IMR-90 (cell line): ENCODE data around the gene AP1S1. TPM values are rescaled to one million over a fixed set of nuclear protein-coding genes. Genes with fewer than 3 reads are reported as not detected.

Source experiments
- ATAC-seq: fragments of 200-7000 bp; cut with Tn5 transposase; 2 replicates; pipeline ENCODE4 v1.9.1; 2020; ENCODE audit warnings: low read depth, mild to moderate bottlenecking, moderate library complexity
- BruUV-seq: library from RNA; stranded (reverse); fragments of 400-500 nt; replicated peaks from 2 replicates; lab custom pipeline; 2021; lab: Mats Ljungman, UMichigan
- CTCF ChIA-PET: fragments of 300-600 bp; formaldehyde crosslinking; extraction: SDS; loops from one replicate; lab custom pipeline; 2021; ENCODE audit warnings: antibody characterized with exemption; lab: Yijun Ruan, JAX
- POLR2A ChIA-PET: fragments of 300-600 bp; sonication (Branson Sonifier 250); formaldehyde crosslinking; loops from one replicate; lab custom pipeline; 2022; ENCODE audit warnings: antibody characterized with exemption; ENCODE audit not compliant: unreplicated experiment; lab: Charles Lee
- DNase-seq: peaks from one replicate; pipeline ENCODE4 v3.0.0; 2013
- H2AFZ ChIP-seq: replicated peaks from 2 replicates; pipeline ENCODE3; 2013; ENCODE audit warnings: low read length, mild to moderate bottlenecking; ENCODE audit not compliant: poor library complexity
- H2AK5ac ChIP-seq: 2 replicates; pipeline ENCODE4 v1.6.1; 2013; ENCODE audit warnings: low read depth, low read length, inconsistent platforms
- H2AK9ac ChIP-seq: replicated peaks from 2 replicates; pipeline ENCODE3; 2013; ENCODE audit warnings: mild to moderate bottlenecking, low read depth, low read length, moderate library complexity; ENCODE audit not compliant: poor library complexity
- H2BK120ac ChIP-seq: 2 replicates; pipeline ENCODE4 v1.6.1; 2013; ENCODE audit warnings: low read depth, low read length, inconsistent platforms
- H2BK15ac ChIP-seq: 3 replicates; pipeline ENCODE4 v1.6.1; 2013; ENCODE audit warnings: low read depth, low read length, inconsistent platforms
- H2BK20ac ChIP-seq: 2 replicates; pipeline ENCODE4 v1.6.1; 2013; ENCODE audit warnings: low read depth, mild to moderate bottlenecking, inconsistent platforms, low read length, moderate library complexity
- H2BK5ac ChIP-seq: 2 replicates; pipeline ENCODE4 v1.6.1; 2013; ENCODE audit warnings: mild to moderate bottlenecking, low read depth, low read length, inconsistent platforms; ENCODE audit not compliant: poor library complexity, severe bottlenecking
- H3K14ac ChIP-seq: replicated peaks from 2 replicates; pipeline ENCODE4 v1.6.1; 2013; ENCODE audit warnings: low read depth, low read length, inconsistent platforms
- H3K18ac ChIP-seq: 2 replicates; pipeline ENCODE4 v1.6.1; 2013; ENCODE audit warnings: low read depth, low read length, control low read depth
- H3K23ac ChIP-seq: 2 replicates; pipeline ENCODE4 v1.6.1; 2013; ENCODE audit warnings: low read depth, low read length, inconsistent platforms
- H3K27ac ChIP-seq: 2 replicates; pipeline ENCODE4 v1.5.1; 2013; ENCODE audit warnings: mild to moderate bottlenecking, control low read depth, low read length; ENCODE audit not compliant: insufficient read depth
- H3K27me3 ChIP-seq: 2 replicates; pipeline ENCODE4 v1.6.1; 2013; ENCODE audit warnings: low read length; ENCODE audit not compliant: control insufficient read depth, insufficient read depth
- H3K36me3 ChIP-seq: 2 replicates; pipeline ENCODE4 v1.6.1; 2013; ENCODE audit warnings: low read length, mixed read lengths; ENCODE audit not compliant: control insufficient read depth, insufficient read depth
- H3K4ac ChIP-seq: 2 replicates; pipeline ENCODE4 v1.6.1; 2013; ENCODE audit warnings: low read depth, low read length, inconsistent platforms
- H3K4me1 ChIP-seq: 2 replicates; pipeline ENCODE4 v1.6.1; 2013; ENCODE audit warnings: low read length, mixed read lengths; ENCODE audit not compliant: control insufficient read depth, insufficient read depth
- H3K4me2 ChIP-seq: 2 replicates; pipeline ENCODE4 v1.6.1; 2013; ENCODE audit warnings: low read depth, mild to moderate bottlenecking, control low read depth, low read length, moderate library complexity
- H3K4me3 ChIP-seq: 2 replicates; pipeline ENCODE4 v1.5.1; 2013; ENCODE audit warnings: low read depth, mild to moderate bottlenecking, control low read depth, low read length, moderate library complexity; ENCODE audit not compliant: insufficient read depth
- H3K56ac ChIP-seq: 2 replicates; pipeline ENCODE4 v1.6.1; 2013; ENCODE audit warnings: low read length, inconsistent platforms; ENCODE audit not compliant: insufficient read depth; ENCODE audit errors: extremely low read depth
- H3K79me1 ChIP-seq, 2 experiments: 2 replicates each; pipeline ENCODE4 v1.6.1; 2013; ENCODE audit warnings: low read length in 2 of 2, inconsistent platforms in 1 of 2, low read depth in 1 of 2
- H3K9ac ChIP-seq: 2 replicates; pipeline ENCODE4 v1.6.1; 2013; ENCODE audit warnings: low read depth, low read length, control low read depth
- H3K9me1 ChIP-seq: 2 replicates; pipeline ENCODE4 v1.6.1; 2013; ENCODE audit warnings: low read length, inconsistent platforms; ENCODE audit not compliant: insufficient read depth
- H3K9me3 ChIP-seq: 2 replicates; pipeline ENCODE4 v1.6.1; 2013; ENCODE audit warnings: low read length; ENCODE audit not compliant: control insufficient read depth, insufficient read depth
- H4K20me1 ChIP-seq: 2 replicates; pipeline ENCODE4 v1.6.1; 2013; ENCODE audit warnings: low read length, inconsistent platforms; ENCODE audit not compliant: insufficient read depth
- H4K5ac ChIP-seq: 2 replicates; pipeline ENCODE4 v1.6.1; 2013; ENCODE audit warnings: mild to moderate bottlenecking, low read depth, low read length, control low read depth
- H4K8ac ChIP-seq, 2 experiments: 2 replicates each; pipeline ENCODE4 v1.6.1; 2013; ENCODE audit warnings: low read depth in 2 of 2, low read length in 2 of 2, control low read depth in 1 of 2, inconsistent platforms in 1 of 2
- H4K91ac ChIP-seq: 2 replicates; pipeline ENCODE4 v1.6.1; 2013; ENCODE audit warnings: low read depth, low read length, inconsistent platforms; ENCODE audit not compliant: insufficient read depth
- BHLHE40 ChIP-seq: fragments of 150-350 bp; IDR thresholded peaks from 2 replicates; pipeline ENCODE4 v1.6.1; 2016; ENCODE audit warnings: mild to moderate bottlenecking, low read depth, low read length
- CHD1 ChIP-seq: IDR thresholded peaks from 2 replicates; pipeline ENCODE4 v1.6.1; 2012; ENCODE audit warnings: low read depth, low read length, improper control_type of control experiment
- CTCF ChIP-seq: conservative IDR thresholded peaks from 2 replicates; pipeline ENCODE4 v1.5.1; 2012; ENCODE audit warnings: mild to moderate bottlenecking, low read depth, low read length, improper control_type of control experiment
- ELK1 ChIP-seq: fragments of 150-350 bp; IDR thresholded peaks from 2 replicates; pipeline ENCODE4 v1.6.1; 2016; ENCODE audit warnings: low read depth, mild to moderate bottlenecking, low read length, moderate library complexity, borderline replicate concordance
- FOS ChIP-seq: fragments of 150-350 bp; IDR thresholded peaks from 2 replicates; pipeline ENCODE4 v1.6.1; 2016; ENCODE audit warnings: low read depth, low read length
- MAFK ChIP-seq: IDR thresholded peaks from 2 replicates; pipeline ENCODE4 v1.6.1; 2012; ENCODE audit warnings: low read depth, low read length, improper control_type of control experiment
- MAZ ChIP-seq: IDR thresholded peaks from 2 replicates; pipeline ENCODE4 v1.6.1; 2012; ENCODE audit warnings: low read depth, mild to moderate bottlenecking, low read length, improper control_type of control experiment, moderate library complexity, borderline replicate concordance
- MXI1 ChIP-seq: IDR thresholded peaks from 2 replicates; pipeline ENCODE4 v1.6.1; 2012; ENCODE audit warnings: low read depth, mild to moderate bottlenecking, low read length, moderate library complexity, borderline replicate concordance
- POLR2A ChIP-seq: IDR thresholded peaks from 2 replicates; pipeline ENCODE4 v1.6.1; 2012; ENCODE audit warnings: mild to moderate bottlenecking, low read depth, low read length
- RAD21 ChIP-seq: IDR thresholded peaks from 2 replicates; pipeline ENCODE4 v1.6.1; 2012; ENCODE audit warnings: low read length, improper control_type of control experiment
- RCOR1 ChIP-seq: IDR thresholded peaks from 2 replicates; pipeline ENCODE4 v1.6.1; 2012; ENCODE audit warnings: mild to moderate bottlenecking, low read length, improper control_type of control experiment; ENCODE audit not compliant: insufficient replicate concordance
- RFX5 ChIP-seq: IDR thresholded peaks from 2 replicates; pipeline ENCODE4 v1.8.0; 2012; ENCODE audit warnings: low read depth, mild to moderate bottlenecking, low read length, moderate library complexity
- SMC3 ChIP-seq: fragments of 150-350 bp; IDR thresholded peaks from 2 replicates; pipeline ENCODE4 v1.6.1; 2016; ENCODE audit warnings: low read depth, mild to moderate bottlenecking, antibody characterized with exemption, low read length, moderate library complexity
- USF2 ChIP-seq: fragments of 150-350 bp; IDR thresholded peaks from 2 replicates; pipeline ENCODE4 v1.6.1; 2017; ENCODE audit warnings: mild to moderate bottlenecking, antibody characterized with exemption, low read length, low read depth
- WGBS, 2 experiments: methylation state at CpG; one replicate each; pipeline versions ENCODE4 v1.1.5 to v1.1.7; 2013; ENCODE audit warnings: missing lambda C conversion rate in 2 of 2; ENCODE audit not compliant: insufficient read length in 1 of 2; ENCODE audit errors: extremely low coverage in 2 of 2; 5-methylcytosine and 5-hydroxymethylcytosine counted together
- dilution Hi-C: fragments of 300-500 bp; cut with HindIII; formaldehyde crosslinking; loops from one replicate; pipeline ENCODE4 v1.14.3; 2018; ENCODE audit warnings: low sequenced_read_pairs; ENCODE audit not compliant: unreplicated experiment
- in situ Hi-C: fragments of 300-500 bp; cut with MboI; formaldehyde crosslinking; loops from 3 replicates; pipeline ENCODE4 v1.14.3; 2019; ENCODE audit warnings: low sequenced_read_pairs, inconsistent platforms, mixed read lengths
- intact Hi-C: fragments of 100-400 bp; cut with micrococcal nuclease; formaldehyde crosslinking; loops from 2 replicates; pipeline ENCODE4 v1.10.0; 2022
- polyA plus RNA-seq, 3 experiments: library from polyadenylated mRNA; depleted of rRNA; stranded (reverse); fragments of >200 nt; gene quantifications; 2 replicates each; pipeline ENCODE4 v1.2.3, GENCODE V29; 2012; ENCODE audit warnings: low replicate concordance in 1 of 3
- total RNA-seq: library from RNA; depleted of rRNA; stranded (reverse); fragments of >200 nt; gene quantifications from 2 replicates; pipeline ENCODE4 v1.2.3, GENCODE V29; 2012

Gene AP1S1
- total and polyA plus RNA-seq, 2 of the 4 experiments (the other 2 are of a cell fraction): 187 to 295 TPM

- Histone ChIP-seq H3K79me1 (peaks cover 0 to 8% of the 10 kb centered on the region in 2 experiments; a peak in 2 of 4 replicates), H4K5ac (peak overlapping the region; percentile 93), H4K8ac (peak overlapping the region; percentile 83 to 91), H4K20me1 (no peaks in the 10 kb centered on the region), H3K4me3 (no peak overlapping the region), H2AK5ac (peak overlapping the region; percentile 99), H4K91ac (peak overlapping the region; percentile 90), H3K4me2 (peak overlapping the region; percentile 33; the same call in 1 of the 2 replicates), H3K4ac (peak overlapping the region; percentile 99), H3K9ac (0 out of 2 replicates have a peak overlapping the region, but pooled peaks have one; percentile 31), H3K4me1 (peaks cover 13% of the 10 kb centered on the region), H3K27me3 (no peaks in the 10 kb centered on the region), H3K56ac (peak overlapping the region; percentile 61; the same call in 1 of the 2 replicates), H2AK9ac (peak overlapping the region; percentile 97), H2BK15ac (peak overlapping the region; percentile 78; the same call in 2 of the 3 replicates), H3K23ac (peak overlapping the region; percentile 94), H3K14ac (peak overlapping the region; percentile 85; the same call in 1 of the 2 replicates), H3K36me3 (no peaks in the 10 kb centered on the region), H2BK20ac (peak overlapping the region; percentile 96), H2BK5ac (peak overlapping the region; percentile 87), H2BK120ac (peak overlapping the region; percentile 97), H3K18ac (peak overlapping the region; percentile 43), H2AFZ (peak overlapping the region; percentile 86), H3K9me3 (no peaks in the 10 kb centered on the region), H3K27ac (peak overlapping the region; percentile 24), H3K9me1 (peaks cover 16% of the 10 kb centered on the region)
- no TSS peak for BruUV-seq
- in situ Hi-C loops (loop anchor here (25.0 kb wide), 1 partner anchor 677 kb away; the partner anchor contains the start of genes MEPCE, PPP1R35 and ZCWPW1), intact Hi-C loops (no loop called here), dilution Hi-C loops (no loop called here)
- ATAC-seq (peak; percentile 34), DNase-seq (no peak)
- POLR2A ChIA-PET: no interaction called here
- no CpG with 5 or more reads among the region's 8 CpGs for WGBS, 2 experiments
- TF ChIP-seq MXI1 (no peak), RCOR1 (no peak), ELK1 (no peak), BHLHE40 (no peak), MAZ (0 out of 2 replicates have a peak, but pooled peaks have one; percentile 43), RAD21 (no peak), CTCF (no peak), FOS (peak; percentile 47; the same call in 1 of the 2 replicates), CHD1 (no peak), USF2 (no peak), MAFK (0 out of 2 replicates have a peak, but pooled peaks have one; percentile 18), RFX5 (no peak), POLR2A (no peak), SMC3 (peak; percentile 1; the same call in 1 of the 2 replicates)
- CTCF ChIA-PET: no interaction called here
Observed at GRCh38 chr7:101114492-101114891, 39.8 kb upstream of the AP1S1 start.
